ENCODE measurements around the gene DIO3. TPM values are rescaled to one million over a fixed set of nuclear protein-coding genes. Genes with fewer than 3 reads are reported as not detected.

The DIO3 gene
- total RNA-seq, 1 donor from 2014 or later, result 0.51 TPM

DNA sequence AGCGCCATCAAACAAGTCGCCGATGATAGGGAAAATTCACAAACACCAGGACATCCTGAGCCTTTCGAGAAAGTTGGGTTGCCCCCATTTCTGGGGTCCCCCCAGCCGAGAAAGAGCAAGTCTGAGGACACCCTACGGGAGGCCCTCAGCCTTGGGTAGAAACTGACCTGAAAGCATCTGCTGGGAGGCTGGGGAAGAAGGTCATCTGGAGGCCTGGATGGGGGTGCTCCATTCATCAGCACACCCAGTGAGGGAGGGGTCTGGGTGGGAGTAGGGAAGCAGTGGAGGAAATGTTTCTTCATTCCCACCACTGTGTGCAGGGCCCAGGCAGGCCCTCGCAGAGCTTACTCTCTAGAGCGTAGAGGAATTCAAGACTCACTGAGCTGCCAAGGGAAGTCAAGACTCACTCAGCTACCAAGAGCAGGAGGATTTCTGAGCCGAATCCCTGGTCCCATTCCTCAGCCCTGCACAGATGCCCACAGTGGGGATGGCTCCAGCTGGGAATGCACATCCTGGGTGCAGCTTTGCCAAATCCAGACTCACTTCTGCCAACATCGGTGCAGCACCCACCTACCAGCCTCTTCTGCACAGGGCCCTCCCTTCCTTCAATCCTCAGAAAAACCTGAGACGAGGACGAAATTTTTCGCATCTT lies 38.1 kb downstream of the DIO3 start:
- TF ChIP-seq CTCF (conservative IDR thresholded peaks at IDR 0.05), result no peak
- Mint-ChIP-seq H3K27ac (ENCODE audit: unreplicated experiment) (no peak overlapping the region), H3K4me3 (no peak overlapping the region), H3K9me3 (peaks cover 9% of the 10 kb centered on the region), H3K27me3 (ENCODE audit: low read depth) (no peaks in the 10 kb centered on the region), H3K36me3 (ENCODE audit: low read depth) (peaks cover 2% of the 10 kb centered on the region), H3K4me1 (no peaks in the 10 kb centered on the region)
- no peak for DNase-seq (ENCODE audit: low read depth, low spot score)

GRCh38 chr14:101600336-101600890 lies 39.1 kb downstream of the DIO3 start:
- no peak overlapping the region for H3K4me3 Mint-ChIP-seq

DNA sequence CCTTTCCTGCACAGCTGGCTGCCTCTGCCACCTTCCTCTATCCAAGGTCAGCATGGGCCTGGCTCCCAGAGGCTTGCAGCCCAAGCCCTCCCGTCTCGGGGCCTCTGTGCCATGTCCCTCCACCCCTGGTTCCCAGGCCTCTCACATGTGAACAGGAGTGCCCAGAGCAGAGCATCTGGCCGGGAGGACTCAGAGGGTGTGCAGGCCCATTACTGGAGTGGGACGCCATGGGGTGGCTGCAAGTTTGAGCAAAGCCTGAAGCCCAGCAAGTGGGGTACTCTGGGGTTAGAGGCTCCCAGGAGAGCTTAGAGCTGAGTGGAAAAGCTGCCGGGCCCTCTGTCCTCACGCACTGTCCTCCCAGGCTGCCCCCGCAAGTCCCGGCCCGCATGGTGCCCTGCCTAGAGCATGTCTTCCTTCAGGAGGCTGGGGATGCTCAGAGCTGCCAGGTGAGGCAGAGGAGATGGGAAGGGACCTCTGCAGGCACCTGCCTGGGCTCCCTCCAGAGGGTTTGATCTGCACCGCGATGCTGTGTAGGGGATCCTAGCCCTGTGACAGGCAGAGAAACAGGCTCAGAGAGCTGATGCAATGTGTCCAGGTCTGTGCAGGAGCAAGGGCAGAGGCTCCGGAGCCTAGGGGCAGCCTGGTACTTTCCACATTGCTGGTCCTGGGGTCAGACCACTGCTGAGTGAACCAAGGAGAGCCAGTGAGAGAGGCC lies 39.8 kb downstream of the DIO3 start:
- peaks cover 2% of the 10 kb centered on the region for H3K36me3 Mint-ChIP-seq (ENCODE audit: low read depth)

More at GRCh38 chr14:101600336-101600890, 39.1 kb downstream of the DIO3 start:
- no peaks in the 10 kb centered on the region for H3K27me3 Mint-ChIP-seq (ENCODE audit: low read depth)
- no peak overlapping the region for H3K27ac Mint-ChIP-seq (ENCODE audit: unreplicated experiment)
- no peaks in the 10 kb centered on the region for H3K4me1 Mint-ChIP-seq
- H3K36me3 Mint-ChIP-seq (ENCODE audit: low read depth), result peaks cover 2% of the 10 kb centered on the region
- H3K9me3 Mint-ChIP-seq, result peaks cover 9% of the 10 kb centered on the region
- DNase-seq (ENCODE audit: low read depth, low spot score), result no peak
- TF ChIP-seq CTCF (conservative IDR thresholded peaks at IDR 0.05), result no peak

DNA sequence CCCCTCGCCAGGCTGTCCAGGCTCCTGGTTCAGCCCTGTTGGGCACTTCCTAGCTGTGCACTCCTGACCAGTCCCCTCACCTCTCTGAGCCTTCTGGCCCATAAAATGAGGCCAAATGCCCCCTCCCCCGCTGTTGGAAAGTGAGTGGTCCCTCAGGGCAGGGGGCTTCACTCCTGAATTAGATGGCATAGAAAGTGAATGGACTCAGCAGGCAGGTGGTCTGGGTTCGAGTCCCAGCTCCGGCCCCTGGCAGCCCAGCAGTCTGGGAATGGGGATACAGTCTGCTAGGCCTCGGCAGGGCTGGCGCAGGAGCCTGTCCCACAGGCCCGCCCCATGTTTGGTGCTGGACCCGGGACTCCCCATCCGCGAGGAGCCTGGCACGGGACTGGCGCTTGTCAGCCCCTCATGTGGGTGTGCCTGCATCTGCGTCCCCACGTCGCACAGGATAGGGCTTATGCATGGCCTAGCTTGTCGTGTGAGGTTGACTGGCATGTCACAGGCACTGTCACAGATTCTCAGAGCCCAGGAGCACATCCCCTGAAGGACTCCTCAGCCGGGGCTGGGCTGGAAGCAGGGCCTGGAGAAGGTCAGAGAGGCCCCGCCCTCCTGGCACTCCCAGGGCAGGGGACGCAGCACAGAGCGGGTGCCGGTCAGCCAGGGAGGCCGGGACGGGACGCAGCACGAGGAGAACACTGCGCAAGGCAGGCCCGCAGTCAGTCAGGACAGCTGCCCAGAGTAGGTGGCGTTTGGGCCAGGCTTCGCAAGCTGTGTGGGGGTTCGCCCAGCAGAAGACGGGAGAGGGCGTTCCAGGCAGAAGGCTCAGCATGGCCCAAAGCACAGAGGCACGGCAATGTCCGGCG lies 40.5 kb downstream of the DIO3 start:
- DNase-seq (ENCODE audit: low read depth, low spot score), result no peak
- Mint-ChIP-seq H3K36me3 (ENCODE audit: low read depth) (peaks cover 2% of the 10 kb centered on the region), H3K27me3 (ENCODE audit: low read depth) (peaks cover 14% of the 10 kb centered on the region), H3K9me3 (peaks cover 5% of the 10 kb centered on the region), H3K4me1 (no peaks in the 10 kb centered on the region), H3K27ac (ENCODE audit: unreplicated experiment) (no peak overlapping the region), H3K4me3 (no peak overlapping the region)
- no peak for TF ChIP-seq CTCF (conservative IDR thresholded peaks at IDR 0.05)

More for the DNA sequence above, 39.8 kb downstream of the DIO3 start:
- Mint-ChIP-seq H3K4me1 (no peaks in the 10 kb centered on the region), H3K27ac (ENCODE audit: unreplicated experiment) (no peak overlapping the region), H3K4me3 (no peak overlapping the region), H3K9me3 (peaks cover 8% of the 10 kb centered on the region), H3K27me3 (ENCODE audit: low read depth) (peaks cover 6% of the 10 kb centered on the region)
- TF ChIP-seq CTCF (conservative IDR thresholded peaks at IDR 0.05), result no peak
- DNase-seq (ENCODE audit: low read depth, low spot score), result no peak

DNA sequence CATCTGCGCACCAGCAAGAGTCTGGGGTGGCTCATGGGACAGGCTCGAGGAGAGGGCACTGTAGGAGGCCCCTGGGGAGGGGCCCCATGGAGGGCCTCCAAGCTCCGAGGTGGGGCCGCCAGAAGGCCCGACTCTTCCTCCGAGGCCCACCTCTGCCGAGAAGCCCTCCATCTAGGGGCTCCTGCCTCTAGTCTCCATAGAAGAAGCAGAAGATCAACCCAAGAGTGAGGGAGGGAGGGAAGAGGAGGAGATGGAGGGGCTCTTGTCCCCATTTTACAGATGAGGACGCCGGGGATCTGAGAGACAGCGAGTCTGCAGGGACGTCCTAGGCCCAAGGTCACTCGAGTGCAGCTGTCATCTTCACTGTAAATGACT lies 41.2 kb downstream of the DIO3 start:
- Mint-ChIP-seq H3K4me1 (no peaks in the 10 kb centered on the region), H3K27ac (ENCODE audit: unreplicated experiment) (no peak overlapping the region), H3K27me3 (ENCODE audit: low read depth) (peaks cover 16% of the 10 kb centered on the region), H3K4me3 (no peak overlapping the region), H3K36me3 (ENCODE audit: low read depth) (peaks cover 2% of the 10 kb centered on the region), H3K9me3 (peaks cover 5% of the 10 kb centered on the region)
- TF ChIP-seq CTCF (conservative IDR thresholded peaks at IDR 0.05), result no peak
- DNase-seq (ENCODE audit: low read depth, low spot score), result no peak

Measured in neural crest cell (in vitro differentiated cells).